Breast epithelium (tissue), 3 donors: ENCODE measurements around the gene FAF1.

Experiments
- CTCF ChIP-seq, 3 donors: fragments of 450-650 bp; IDR thresholded peaks; one replicate each; pipeline ENCODE4 v1.5.1; 2016 to 2017; ENCODE audit warnings: antibody characterized with exemption in 3 of 3, mild to moderate bottlenecking in 3 of 3, moderate library complexity in 3 of 3
- POLR2A ChIP-seq: fragments of 450-650 bp; IDR thresholded peaks from one replicate; pipeline ENCODE4 v1.6.1; 2016; ENCODE audit warnings: antibody characterized with exemption, mild to moderate bottlenecking, moderate library complexity
- POLR2AphosphoS5 ChIP-seq, 3 donors: sonication (generic); formaldehyde crosslinking; IDR thresholded peaks; one replicate each; pipeline ENCODE4 v1.6.1; 2017; ENCODE audit warnings: antibody characterized with exemption in 3 of 3

GRCh38 chr1:50651476-50652263, 308.4 kb downstream of the FAF1 start:
- TF ChIP-seq POLR2A: no peak
- TF ChIP-seq CTCF (IDR thresholded peaks at IDR 0.05): no peak
- TF ChIP-seq POLR2AphosphoS5 (IDR thresholded peaks at IDR 0.05): no peak
